H9 (cell line): Measurements from ENCODE around the gene CBR3. TPM values are rescaled to one million over a fixed set of nuclear protein-coding genes. Genes with fewer than 3 reads are reported as not detected.

Experiments
- DNase-seq: peaks from one replicate; pipeline ENCODE4 v3.0.0-alpha.2; 2017
- H2AFZ ChIP-seq: one replicate; pipeline ENCODE4 v1.6.1; 2013; ENCODE audit warnings: mild to moderate bottlenecking, low read length, control low read depth, moderate library complexity
- H2AK5ac ChIP-seq: 2 replicates; pipeline ENCODE4 v1.6.1; 2013; ENCODE audit warnings: low read length, control low read depth, mixed read lengths; ENCODE audit not compliant: insufficient read length
- H2BK120ac ChIP-seq: one replicate; pipeline ENCODE4 v1.6.1; 2013; ENCODE audit warnings: low read depth, mild to moderate bottlenecking, low read length, control low read depth, inconsistent platforms; ENCODE audit not compliant: poor library complexity, severe bottlenecking
- H2BK12ac ChIP-seq: 2 replicates; pipeline ENCODE4 v1.6.1; 2013; ENCODE audit warnings: low read length, control low read depth, mixed read lengths, low read depth; ENCODE audit not compliant: insufficient read length
- H2BK15ac ChIP-seq: 2 replicates; pipeline ENCODE4 v1.6.1; 2013; ENCODE audit warnings: low read depth, low read length, control low read depth
- H2BK20ac ChIP-seq: one replicate; pipeline ENCODE4 v1.6.1; 2013; ENCODE audit warnings: low read depth, mild to moderate bottlenecking, low read length, control low read depth, inconsistent platforms; ENCODE audit not compliant: poor library complexity, severe bottlenecking
- H2BK5ac ChIP-seq: 2 replicates; pipeline ENCODE4 v1.6.1; 2013; ENCODE audit warnings: low read length, control low read depth, mixed read lengths; ENCODE audit not compliant: insufficient read length
- H3K14ac ChIP-seq: 2 replicates; pipeline ENCODE4 v1.6.1; 2013; ENCODE audit warnings: low read length, control low read depth; ENCODE audit not compliant: insufficient read depth
- H3K18ac ChIP-seq: 2 replicates; pipeline ENCODE4 v1.6.1; 2013; ENCODE audit warnings: low read depth, mild to moderate bottlenecking, mixed read lengths, low read length, control low read depth; ENCODE audit not compliant: insufficient read length
- H3K23ac ChIP-seq: 2 replicates; pipeline ENCODE4 v1.6.1; 2013; ENCODE audit warnings: low read length, control low read depth, mixed read lengths, low read depth; ENCODE audit not compliant: insufficient read length
- H3K23me2 ChIP-seq: 2 replicates; pipeline ENCODE4 v1.6.1; 2013; ENCODE audit warnings: low read depth, mild to moderate bottlenecking, mixed read lengths, low read length, control low read depth; ENCODE audit not compliant: insufficient read length, poor library complexity, severe bottlenecking
- H3K27ac ChIP-seq: 2 replicates; pipeline ENCODE4 v1.5.1; 2013; ENCODE audit warnings: low read length, control low read depth, mixed read lengths, low read depth; ENCODE audit not compliant: insufficient read length
- H3K27me3 ChIP-seq: 2 replicates; pipeline ENCODE4 v1.6.1; 2013; ENCODE audit warnings: low read length, control low read depth, inconsistent platforms; ENCODE audit not compliant: insufficient read depth
- H3K4ac ChIP-seq: 2 replicates; pipeline ENCODE4 v1.6.1; 2013; ENCODE audit warnings: low read depth, mild to moderate bottlenecking, control low read depth, inconsistent platforms, low read length, moderate library complexity
- H3K4me1 ChIP-seq: 2 replicates; pipeline ENCODE4 v1.6.1; 2013; ENCODE audit warnings: low read length, control low read depth, inconsistent platforms; ENCODE audit not compliant: insufficient read depth
- H3K4me2 ChIP-seq: 2 replicates; pipeline ENCODE4 v1.6.1; 2013; ENCODE audit warnings: low read length, control low read depth, mixed read lengths; ENCODE audit not compliant: insufficient read length, insufficient read depth
- H3K56ac ChIP-seq: 2 replicates; pipeline ENCODE4 v1.6.1; 2013; ENCODE audit warnings: low read depth, mild to moderate bottlenecking, mixed read lengths, low read length, control low read depth; ENCODE audit not compliant: insufficient read length
- H3K79me1 ChIP-seq: 2 replicates; pipeline ENCODE4 v1.6.1; 2013; ENCODE audit warnings: low read depth, mild to moderate bottlenecking, moderate library complexity, low read length, control low read depth, inconsistent platforms; ENCODE audit not compliant: insufficient read depth, poor library complexity, severe bottlenecking
- H3K79me2 ChIP-seq: 2 replicates; pipeline ENCODE4 v1.6.1; 2013; ENCODE audit warnings: low read length, control low read depth, inconsistent platforms; ENCODE audit not compliant: insufficient read depth
- H3K9ac ChIP-seq: 2 replicates; pipeline ENCODE4 v1.6.1; 2013; ENCODE audit warnings: low read length, control low read depth, mixed read lengths; ENCODE audit not compliant: insufficient read length; ENCODE audit errors: extremely low read depth
- H3K9me3 ChIP-seq: one replicate; pipeline ENCODE4 v1.6.1; 2013; ENCODE audit warnings: low read depth, low read length, inconsistent platforms; ENCODE audit not compliant: control insufficient read depth
- H3T11ph ChIP-seq: one replicate; pipeline ENCODE4 v1.6.1; 2013; ENCODE audit warnings: mild to moderate bottlenecking, low read length, control low read depth, inconsistent platforms
- H4K20me1 ChIP-seq: one replicate; pipeline ENCODE4 v1.6.1; 2013; ENCODE audit not compliant: control insufficient read depth, insufficient read length, insufficient read depth
- H4K5ac ChIP-seq: 2 replicates; pipeline ENCODE4 v1.6.1; 2013; ENCODE audit warnings: low read depth, mild to moderate bottlenecking, mixed read lengths, low read length, control low read depth; ENCODE audit not compliant: insufficient read length
- H4K8ac ChIP-seq: replicated peaks from 2 replicates; pipeline ENCODE4 v1.6.1; 2013; ENCODE audit warnings: low read length, control low read depth, mixed read lengths, low read depth; ENCODE audit not compliant: insufficient read length
- H4K91ac ChIP-seq: 2 replicates; pipeline ENCODE4 v1.6.1; 2013; ENCODE audit warnings: low read depth, mild to moderate bottlenecking, moderate library complexity, mixed read lengths, low read length, control low read depth; ENCODE audit not compliant: insufficient read length
- H3K27ac Mint-ChIP-seq, 3 experiments: 2 replicates in 2 of 3; 3 replicates in 1 of 3; pipeline ENCODE4 v1.8.0; 2020 to 2021; ENCODE audit warnings: mixed read lengths in 3 of 3, mild to moderate bottlenecking in 1 of 3, moderate library complexity in 1 of 3
- H3K27me3 Mint-ChIP-seq: 2 replicates; pipeline ENCODE4 v1.8.0; 2021; ENCODE audit warnings: low read depth, mild to moderate bottlenecking, moderate library complexity, mixed read lengths
- H3K36me3 Mint-ChIP-seq, 3 experiments: 2 replicates in 2 of 3; 3 replicates in 1 of 3; pipeline ENCODE4 v1.8.0; 2020 to 2021; ENCODE audit warnings: low read depth in 3 of 3, mixed read lengths in 3 of 3; ENCODE audit not compliant: insufficient read depth in 1 of 3
- H3K4me1 Mint-ChIP-seq, 2 experiments: 2 replicates each; pipeline ENCODE4 v1.8.0; 2020; ENCODE audit warnings: mixed read lengths in 2 of 2
- H3K4me3 Mint-ChIP-seq, 2 experiments: 2 replicates in 1 of 2; 3 replicates in 1 of 2; pipeline ENCODE4 v1.8.0; 2020 to 2021; ENCODE audit warnings: mild to moderate bottlenecking in 2 of 2, mixed read lengths in 2 of 2, moderate library complexity in 1 of 2
- H3K9me3 Mint-ChIP-seq, 2 experiments: 2 replicates in 1 of 2; 3 replicates in 1 of 2; pipeline ENCODE4 v1.8.0; 2020; ENCODE audit warnings: mild to moderate bottlenecking in 2 of 2, mixed read lengths in 2 of 2, moderate library complexity in 1 of 2
- WGBS: extraction: QIAGEN DNeasy Blood & Tissue Kit; methylation state at CpG from one replicate; pipeline ENCODE4 v1.1.7; 2013; ENCODE audit warnings: missing lambda C conversion rate, low lambda C conversion rate, mixed read lengths; ENCODE audit not compliant: insufficient read length; ENCODE audit errors: extremely low coverage; 5-methylcytosine and 5-hydroxymethylcytosine counted together
- total RNA-seq: library from RNA; stranded (reverse); gene quantifications from 2 replicates; pipeline ENCODE4 v1.2.1, GENCODE V29; 2021
- TF ChIP-seq, protein P1 (sequence below): fragments of 200-600 bp; sonication (generic); conservative IDR thresholded peaks from 3 replicates; pipeline ENCODE4 v1.8.0; 2021; ENCODE audit warnings: antibody characterized with exemption, mild to moderate bottlenecking

Gene CBR3
- total RNA-seq, 1 experiment from 2014 or later: 2.4 TPM

DNA sequence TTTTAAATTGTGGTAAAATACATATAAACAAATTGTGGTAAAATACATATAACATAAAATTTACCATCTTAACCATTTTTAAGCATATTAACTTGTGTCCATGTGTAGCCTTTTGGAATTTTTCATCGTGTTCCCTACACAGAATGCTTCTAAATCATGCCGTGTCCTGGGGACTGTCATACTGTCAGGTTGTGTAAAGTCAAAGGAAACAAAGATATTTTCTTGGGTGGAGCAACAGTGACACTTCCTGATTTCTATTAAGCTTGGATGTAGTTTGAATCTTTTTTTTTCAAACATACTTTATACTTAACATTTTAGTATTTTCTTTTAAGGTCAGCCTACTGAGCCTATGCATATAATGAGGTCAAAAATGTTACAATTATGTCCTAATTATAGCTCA is 54.1 kb downstream of the CBR3 start:
- Histone ChIP-seq H3K14ac (no peak overlapping the region), H4K5ac (no peak overlapping the region), H3K4me2 (no peak overlapping the region), H2BK20ac (no peak overlapping the region), H3K9me3 (no peaks in the 10 kb centered on the region), H3K56ac (no peak overlapping the region), H4K8ac (no peak overlapping the region), H3K18ac (no peak overlapping the region), H3K79me1 (no peaks in the 10 kb centered on the region), H3K27me3 (no peaks in the 10 kb centered on the region), H3K79me2 (no peaks in the 10 kb centered on the region), H2AK5ac (no peak overlapping the region), H2BK12ac (no peak overlapping the region), H2BK15ac (no peak overlapping the region), H3T11ph (no peak overlapping the region), H2BK5ac (no peak overlapping the region), H3K27ac (no peak overlapping the region), H4K20me1 (no peaks in the 10 kb centered on the region), H3K4ac (no peak overlapping the region), H2AFZ (no peak overlapping the region), H3K4me1 (no peaks in the 10 kb centered on the region; the same call in 1 of the 2 replicates), H3K23me2 (no peaks in the 10 kb centered on the region), H2BK120ac (no peak overlapping the region), H4K91ac (no peak overlapping the region), H3K23ac (no peak overlapping the region), H3K9ac (no peak overlapping the region)
- H3K27me3 Mint-ChIP-seq: no peaks in the 10 kb centered on the region
- H3K27ac Mint-ChIP-seq: no peak overlapping the region
- no peaks in the 10 kb centered on the region for H3K9me3 Mint-ChIP-seq
- H3K4me1 Mint-ChIP-seq: peaks cover 20 to 24% of the 10 kb centered on the region in 2 experiments
- TF ChIP-seq, protein P1, sequence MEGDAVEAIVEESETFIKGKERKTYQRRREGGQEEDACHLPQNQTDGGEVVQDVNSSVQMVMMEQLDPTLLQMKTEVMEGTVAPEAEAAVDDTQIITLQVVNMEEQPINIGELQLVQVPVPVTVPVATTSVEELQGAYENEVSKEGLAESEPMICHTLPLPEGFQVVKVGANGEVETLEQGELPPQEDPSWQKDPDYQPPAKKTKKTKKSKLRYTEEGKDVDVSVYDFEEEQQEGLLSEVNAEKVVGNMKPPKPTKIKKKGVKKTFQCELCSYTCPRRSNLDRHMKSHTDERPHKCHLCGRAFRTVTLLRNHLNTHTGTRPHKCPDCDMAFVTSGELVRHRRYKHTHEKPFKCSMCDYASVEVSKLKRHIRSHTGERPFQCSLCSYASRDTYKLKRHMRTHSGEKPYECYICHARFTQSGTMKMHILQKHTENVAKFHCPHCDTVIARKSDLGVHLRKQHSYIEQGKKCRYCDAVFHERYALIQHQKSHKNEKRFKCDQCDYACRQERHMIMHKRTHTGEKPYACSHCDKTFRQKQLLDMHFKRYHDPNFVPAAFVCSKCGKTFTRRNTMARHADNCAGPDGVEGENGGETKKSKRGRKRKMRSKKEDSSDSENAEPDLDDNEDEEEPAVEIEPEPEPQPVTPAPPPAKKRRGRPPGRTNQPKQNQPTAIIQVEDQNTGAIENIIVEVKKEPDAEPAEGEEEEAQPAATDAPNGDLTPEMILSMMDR: no peak
- WGBS: no CpG with 5 or more reads among the region's 2 CpGs
- no peak overlapping the region for H3K4me3 Mint-ChIP-seq
- no peak for DNase-seq
- no peaks in the 10 kb centered on the region for H3K36me3 Mint-ChIP-seq
